Muscle layer of colon (tissue), 2 donors: ENCODE measurements around the gene SMCO4.

Experiments used
- H3K27ac ChIP-seq: one replicate; pipeline ENCODE4 v1.7.0; 2013; ENCODE audit warnings: low read depth, mild to moderate bottlenecking, low read length, moderate library complexity
- H3K27me3 ChIP-seq, 2 donors: one replicate each; pipeline ENCODE4 v1.7.0; 2013; ENCODE audit warnings: low read length in 2 of 2, mild to moderate bottlenecking in 2 of 2; ENCODE audit not compliant: insufficient read depth in 2 of 2, control insufficient read depth in 1 of 2
- H3K36me3 ChIP-seq: one replicate; pipeline ENCODE4 v1.7.0; 2013; ENCODE audit warnings: mild to moderate bottlenecking, low read length; ENCODE audit not compliant: insufficient read depth
- H3K4me1 ChIP-seq: one replicate; pipeline ENCODE4 v1.7.0; 2013; ENCODE audit warnings: mild to moderate bottlenecking, low read length; ENCODE audit not compliant: insufficient read depth
- H3K4me3 ChIP-seq, 2 donors: one replicate each; pipeline ENCODE4 v1.7.0; 2013; ENCODE audit warnings: low read length in 2 of 2, low read depth in 1 of 2, mild to moderate bottlenecking in 1 of 2, moderate library complexity in 1 of 2
- H3K9ac ChIP-seq: one replicate; pipeline ENCODE4 v1.7.0; 2013; ENCODE audit warnings: low read length
- H3K9me3 ChIP-seq: one replicate; pipeline ENCODE4 v1.7.0; 2013; ENCODE audit warnings: mild to moderate bottlenecking, low read length
- donor health status: abdominal sarcoma.
- donor health status: Adenocarcinoma of cecum.

SMCO4 gene

GRCh38 chr11:93526346-93526633 lies 16.9 kb downstream of the SMCO4 start:
- Histone ChIP-seq H3K27me3 (no peaks in the 10 kb centered on the region), H3K27ac (no peak overlapping the region), H3K36me3 (no peaks in the 10 kb centered on the region), H3K9me3 (no peaks in the 10 kb centered on the region), H3K4me3 (no peak overlapping the region), H3K9ac (no peak overlapping the region), H3K4me1 (peaks cover 30% of the 10 kb centered on the region)

DNA sequence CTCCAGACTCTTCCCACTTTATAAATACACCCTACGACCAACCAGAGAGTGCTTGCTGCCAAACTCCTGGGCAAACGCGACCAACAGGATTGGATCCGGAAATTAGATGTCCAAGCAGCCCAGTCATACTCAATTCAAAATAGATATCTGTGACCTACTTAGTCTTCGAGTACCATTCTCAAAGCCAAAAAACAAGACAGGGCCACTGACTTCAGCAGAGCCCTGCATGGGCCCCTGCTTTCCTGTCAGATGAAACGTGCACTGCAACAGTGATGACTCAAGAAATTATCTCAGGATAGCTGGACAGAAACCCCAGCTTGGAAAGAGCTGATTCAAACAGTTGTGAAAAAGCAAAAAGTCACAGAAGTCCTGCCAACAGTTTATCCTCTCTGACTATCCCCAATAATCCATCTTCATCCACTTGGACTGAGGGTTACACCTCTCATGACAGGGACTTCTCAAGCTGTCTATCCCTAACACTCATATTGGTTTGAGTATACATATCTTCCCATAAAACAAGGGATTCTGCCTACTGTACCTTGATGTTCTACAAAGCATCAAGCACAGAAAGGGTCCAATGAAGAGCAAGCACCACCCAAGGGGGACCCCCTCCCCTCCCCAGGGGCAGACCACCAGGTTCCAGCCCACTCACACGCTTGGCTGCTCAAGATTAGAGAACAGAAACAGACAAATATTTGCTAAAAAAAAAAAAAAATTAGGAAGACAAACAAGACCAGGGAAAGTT lies 17.4 kb downstream of the SMCO4 start:
- H3K27ac ChIP-seq: no peak overlapping the region
- no peak overlapping the region for H3K9ac ChIP-seq
- no peak overlapping the region for H3K4me3 ChIP-seq
- H3K4me1 ChIP-seq: peaks cover 30% of the 10 kb centered on the region
- H3K36me3 ChIP-seq: no peaks in the 10 kb centered on the region
- H3K27me3 ChIP-seq: no peaks in the 10 kb centered on the region
- no peaks in the 10 kb centered on the region for H3K9me3 ChIP-seq

GRCh38 chr11:93524858-93525257 lies 18.3 kb downstream of the SMCO4 start:
- Histone ChIP-seq H3K4me3 (no peak overlapping the region), H3K27ac (no peak overlapping the region), H3K9me3 (no peaks in the 10 kb centered on the region), H3K27me3 (no peaks in the 10 kb centered on the region), H3K36me3 (no peaks in the 10 kb centered on the region), H3K4me1 (peaks cover 24% of the 10 kb centered on the region), H3K9ac (no peak overlapping the region)

- Histone ChIP-seq H3K4me1 (peaks cover 17% of the 10 kb centered on the region), H3K4me3 (no peak overlapping the region)
These were observed 19.0 kb downstream of the SMCO4 start for GRCh38 chr11:93524173-93524536.

DNA sequence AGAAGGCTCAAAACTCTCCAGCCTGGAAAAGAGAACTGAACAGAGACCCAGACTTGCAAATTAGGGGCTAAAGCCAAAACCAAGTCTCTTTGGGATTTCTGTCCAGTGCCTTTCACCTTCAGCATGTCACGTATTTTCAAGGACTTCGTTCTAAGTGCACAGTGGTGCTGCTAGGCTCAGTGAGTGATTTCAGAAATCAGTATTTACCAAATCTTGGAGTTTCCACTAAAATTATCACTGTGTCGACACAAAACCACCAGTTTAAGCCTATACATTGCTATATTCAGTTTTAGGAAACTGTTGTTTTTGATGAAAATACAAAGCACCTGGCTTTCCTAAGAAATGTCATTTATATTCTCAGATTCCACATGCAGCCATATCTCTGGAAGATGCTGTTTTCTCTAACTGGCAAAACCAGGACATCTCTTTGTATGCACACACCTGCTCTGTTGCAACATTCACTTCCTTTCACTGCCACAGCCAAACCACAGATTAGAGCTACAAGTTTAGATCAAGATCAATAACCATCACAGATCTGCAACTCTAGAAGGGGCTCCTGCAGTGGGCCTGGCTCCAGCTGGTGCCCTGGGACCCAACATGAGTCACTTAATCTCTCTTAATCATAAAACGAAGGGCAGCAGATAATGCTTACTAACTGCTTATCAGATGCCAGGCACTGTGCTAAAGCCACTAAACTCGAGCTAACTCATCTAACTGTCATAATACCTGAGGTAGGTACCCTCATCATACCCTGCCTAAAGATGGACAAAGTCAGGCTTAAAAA lies 22.3 kb downstream of the SMCO4 start:
- H3K27me3 ChIP-seq: no peaks in the 10 kb centered on the region
- no peaks in the 10 kb centered on the region for H3K36me3 ChIP-seq
- H3K9me3 ChIP-seq: no peaks in the 10 kb centered on the region
- H3K4me1 ChIP-seq: peaks cover 10% of the 10 kb centered on the region
- H3K9ac ChIP-seq: no peak overlapping the region
- H3K4me3 ChIP-seq: no peak overlapping the region
- H3K27ac ChIP-seq: no peak overlapping the region

More at GRCh38 chr11:93524173-93524536, 19.0 kb downstream of the SMCO4 start:
- H3K36me3 ChIP-seq: no peaks in the 10 kb centered on the region
- no peak overlapping the region for H3K27ac ChIP-seq
- no peak overlapping the region for H3K9ac ChIP-seq
- no peaks in the 10 kb centered on the region for H3K27me3 ChIP-seq
- no peaks in the 10 kb centered on the region for H3K9me3 ChIP-seq

- Histone ChIP-seq H3K4me1 (no peaks in the 10 kb centered on the region), H3K27me3 (no peaks in the 10 kb centered on the region), H3K9me3 (no peaks in the 10 kb centered on the region), H3K27ac (no peak overlapping the region), H3K9ac (no peak overlapping the region), H3K36me3 (no peaks in the 10 kb centered on the region), H3K4me3 (no peak overlapping the region)
These were observed 24.0 kb downstream of the SMCO4 start for GRCh38 chr11:93519179-93519578.

GRCh38 chr11:93518081-93518480 lies 25.1 kb downstream of the SMCO4 start:
- Histone ChIP-seq H3K9ac (no peak overlapping the region), H3K27me3 (no peaks in the 10 kb centered on the region), H3K27ac (no peak overlapping the region), H3K4me1 (no peaks in the 10 kb centered on the region), H3K9me3 (no peaks in the 10 kb centered on the region), H3K4me3 (no peak overlapping the region), H3K36me3 (no peaks in the 10 kb centered on the region)

DNA sequence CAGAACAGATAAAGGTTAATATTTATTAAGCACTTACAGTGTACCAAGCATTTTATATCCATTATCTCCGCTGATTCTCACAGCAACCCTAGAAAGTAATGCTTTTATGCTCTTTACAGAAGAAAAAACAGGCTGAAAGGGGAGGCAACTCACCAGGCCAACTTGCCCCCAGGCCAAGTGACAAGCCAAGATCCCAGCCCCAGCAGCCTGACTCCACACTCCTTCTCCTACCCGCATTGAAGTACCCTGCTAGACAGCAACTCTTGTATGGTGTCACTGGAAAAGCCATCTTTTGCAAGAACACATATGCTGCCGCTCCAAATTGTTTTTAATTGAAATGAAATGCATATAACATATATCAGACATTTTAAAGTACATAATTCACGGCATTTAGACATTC lies 25.6 kb downstream of the SMCO4 start:
- Histone ChIP-seq H3K27ac (no peak overlapping the region), H3K27me3 (no peaks in the 10 kb centered on the region), H3K4me3 (no peak overlapping the region), H3K9me3 (no peaks in the 10 kb centered on the region), H3K4me1 (no peaks in the 10 kb centered on the region), H3K9ac (no peak overlapping the region), H3K36me3 (no peaks in the 10 kb centered on the region)

- Histone ChIP-seq H3K27me3 (no peaks in the 10 kb centered on the region), H3K4me1 (no peaks in the 10 kb centered on the region), H3K27ac (no peak overlapping the region), H3K4me3 (no peak overlapping the region), H3K9ac (no peak overlapping the region), H3K36me3 (no peaks in the 10 kb centered on the region), H3K9me3 (no peaks in the 10 kb centered on the region)
These were observed 26.1 kb downstream of the SMCO4 start for GRCh38 chr11:93517041-93517440.

DNA sequence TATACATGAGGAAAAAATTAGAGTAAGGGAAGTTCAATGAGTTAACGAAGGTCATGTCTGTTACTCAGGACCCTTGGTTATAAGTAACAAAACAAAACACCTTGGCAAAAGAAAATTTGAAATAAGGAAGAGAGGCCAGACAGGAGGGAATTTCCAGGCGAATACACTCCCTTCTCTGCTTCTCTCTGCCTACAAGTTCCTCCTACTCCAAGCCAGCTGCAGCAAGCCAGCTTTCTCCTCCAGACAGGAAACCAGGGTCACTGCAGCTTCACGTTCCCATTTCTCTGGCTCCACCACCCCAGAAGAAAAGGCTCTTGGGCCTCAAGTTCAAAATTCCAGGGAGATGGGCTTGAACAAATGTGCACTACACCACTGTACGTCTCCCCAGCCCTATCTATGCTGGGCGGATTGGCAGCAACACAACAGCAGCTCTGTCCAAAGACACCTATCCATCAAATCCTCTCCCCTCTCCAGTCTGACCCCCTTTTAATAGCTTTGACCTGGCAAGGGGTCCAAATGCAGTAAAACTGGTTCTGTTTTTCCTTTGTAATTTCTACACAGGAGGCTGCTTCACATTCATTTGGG lies 27.7 kb downstream of the SMCO4 start:
- no peaks in the 10 kb centered on the region for H3K27me3 ChIP-seq
- no peak overlapping the region for H3K4me3 ChIP-seq
- H3K9me3 ChIP-seq: no peaks in the 10 kb centered on the region
- H3K36me3 ChIP-seq: no peaks in the 10 kb centered on the region
- H3K4me1 ChIP-seq: no peaks in the 10 kb centered on the region
- no peak overlapping the region for H3K27ac ChIP-seq
- no peak overlapping the region for H3K9ac ChIP-seq

GRCh38 chr11:93514712-93515111 lies 28.5 kb downstream of the SMCO4 start:
- Histone ChIP-seq H3K4me3 (no peak overlapping the region), H3K27ac (no peak overlapping the region), H3K36me3 (no peaks in the 10 kb centered on the region), H3K9me3 (no peaks in the 10 kb centered on the region), H3K4me1 (no peaks in the 10 kb centered on the region), H3K27me3 (no peaks in the 10 kb centered on the region), H3K9ac (no peak overlapping the region)
